HG02973 (cell line): ENCODE data around the gene ABCC4.
A peak's percentile ranks its signal among the peaks of the same experiment; 100 is the strongest.

Experiments
- ATAC-seq: cut with Tn5 transposase; IDR thresholded peaks from one replicate; pipeline ENCODE4 v1.9.1; 2021; ENCODE audit warnings: moderate library complexity; ENCODE audit not compliant: unreplicated experiment

The ABCC4 gene

DNA sequence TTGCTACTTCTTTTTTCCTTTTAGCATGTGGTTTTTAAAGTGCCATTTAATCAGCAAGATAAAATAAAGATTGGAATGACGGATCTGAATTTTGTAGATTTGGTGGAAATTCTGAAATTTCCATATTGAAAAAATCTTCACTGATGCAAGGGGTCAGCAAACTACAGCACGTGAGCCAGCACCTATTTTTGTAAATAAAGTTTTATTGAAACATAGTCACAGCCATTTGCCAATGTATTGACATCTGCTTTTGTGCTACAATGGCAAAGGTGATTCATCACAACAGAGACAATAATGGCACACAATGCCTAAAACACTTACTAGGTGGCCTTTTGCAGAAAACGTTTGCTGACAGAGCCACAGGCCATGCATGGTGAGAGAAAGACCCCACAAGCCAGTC, 226.4 kb downstream of the ABCC4 start:
- no peak for ATAC-seq

DNA sequence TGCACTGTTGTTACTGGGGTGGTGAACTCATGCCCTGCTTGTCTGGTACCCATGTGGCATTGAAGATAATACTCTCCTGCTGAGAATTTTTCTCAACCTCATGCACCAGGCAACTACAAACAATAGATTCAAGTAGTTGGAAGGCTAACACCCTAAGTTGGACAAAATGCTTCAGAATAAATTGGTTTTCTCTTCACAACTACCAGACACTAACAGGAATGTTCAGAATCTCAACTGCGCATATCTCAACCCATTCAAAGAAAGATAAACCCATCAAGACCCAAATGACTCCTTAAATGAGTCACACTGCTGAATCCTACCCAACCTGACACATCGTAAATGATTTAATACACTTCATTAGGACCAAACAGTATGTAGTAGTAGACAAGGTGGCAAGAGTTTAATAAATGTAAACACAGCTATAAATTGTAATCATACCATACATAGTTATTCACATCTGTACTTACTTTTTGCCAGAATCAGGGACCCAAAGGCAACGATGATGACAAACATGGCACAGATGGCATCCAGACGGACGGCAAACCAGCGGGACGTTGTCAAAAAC, 227.4 kb downstream of the ABCC4 start:
- ATAC-seq = no peak

DNA sequence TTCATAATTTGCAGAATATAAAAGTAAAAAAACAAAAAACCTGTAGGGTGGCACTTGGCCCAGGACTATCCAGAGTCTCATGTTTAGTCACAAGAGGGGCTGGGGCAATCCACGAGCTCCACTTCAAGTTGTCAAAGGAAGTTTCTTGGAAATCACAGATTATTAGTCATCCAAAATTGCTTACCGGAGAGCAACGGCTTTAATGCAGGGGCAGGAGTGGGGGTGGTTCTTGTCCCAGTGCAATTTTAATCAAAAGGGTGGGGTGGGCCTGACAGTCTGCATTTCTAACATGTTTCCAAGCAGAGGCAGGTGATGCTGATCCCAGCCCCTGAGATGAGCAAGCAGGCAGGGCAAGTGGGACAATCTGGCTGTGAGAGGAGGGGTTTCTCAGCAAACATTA, 233.9 kb downstream of the ABCC4 start:
- ATAC-seq = no peak

DNA sequence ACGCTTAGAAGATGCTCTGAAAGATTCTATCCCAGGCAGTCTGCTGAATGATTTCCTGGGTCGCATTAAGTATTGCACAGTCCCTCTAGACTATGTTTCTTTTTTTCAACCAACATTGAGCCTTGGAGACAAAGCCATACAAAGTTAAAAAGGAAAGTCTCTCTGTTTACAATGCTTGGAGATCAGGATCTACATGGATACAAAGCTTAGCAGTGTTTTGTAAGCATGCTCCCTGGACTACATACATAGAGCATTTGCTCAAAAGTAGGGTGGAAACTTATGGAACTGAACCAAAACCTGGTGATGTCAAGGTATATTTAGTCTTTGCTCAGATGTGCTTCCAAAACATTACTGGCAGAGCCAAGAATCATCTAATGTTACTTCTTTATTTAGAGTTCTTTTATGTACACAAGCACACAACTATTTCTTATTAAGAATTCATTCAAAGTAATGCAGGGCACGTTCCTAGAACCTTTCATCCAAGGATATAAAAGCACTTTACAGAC, 241.2 kb downstream of the ABCC4 start:
- no peak for ATAC-seq

DNA sequence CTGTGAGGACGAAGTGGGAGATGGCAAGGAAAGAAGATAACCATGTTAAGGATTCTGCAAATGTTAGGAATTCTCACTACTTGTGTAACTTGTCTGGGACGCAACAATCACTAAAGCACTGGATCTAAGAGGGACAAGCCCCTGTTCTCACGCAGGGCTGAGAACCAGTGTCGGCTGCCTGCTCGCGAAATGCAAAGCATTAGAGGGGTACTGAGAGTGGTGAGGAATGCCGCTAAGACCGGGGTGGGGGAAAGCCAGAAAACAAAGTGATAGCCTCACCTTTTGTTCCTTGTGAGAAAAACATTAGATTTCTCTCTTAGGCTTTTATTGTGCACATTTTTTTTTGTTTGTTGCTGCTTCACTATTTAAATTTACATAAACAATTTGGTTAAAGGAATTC, 241.9 kb downstream of the ABCC4 start:
- no peak for ATAC-seq

DNA sequence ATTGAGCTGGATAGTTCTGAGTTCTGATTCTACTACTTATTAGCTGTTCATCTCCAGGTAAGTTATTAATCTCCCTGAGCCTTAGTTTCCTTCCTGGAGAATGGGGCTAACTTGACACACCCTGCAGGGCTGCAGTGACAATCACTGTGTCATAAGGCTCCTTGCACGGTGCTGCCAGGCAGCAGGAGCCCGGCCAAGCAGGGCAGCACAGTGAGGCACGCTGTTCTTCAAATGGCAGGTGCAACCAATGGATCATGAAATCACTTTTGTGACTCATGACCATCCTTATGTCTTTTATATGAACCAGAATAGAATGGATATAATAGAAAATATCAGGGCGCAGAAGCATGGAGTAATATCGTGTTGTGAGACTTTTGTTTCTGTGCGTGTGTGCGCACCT, 242.6 kb downstream of the ABCC4 start:
- no peak for ATAC-seq

DNA sequence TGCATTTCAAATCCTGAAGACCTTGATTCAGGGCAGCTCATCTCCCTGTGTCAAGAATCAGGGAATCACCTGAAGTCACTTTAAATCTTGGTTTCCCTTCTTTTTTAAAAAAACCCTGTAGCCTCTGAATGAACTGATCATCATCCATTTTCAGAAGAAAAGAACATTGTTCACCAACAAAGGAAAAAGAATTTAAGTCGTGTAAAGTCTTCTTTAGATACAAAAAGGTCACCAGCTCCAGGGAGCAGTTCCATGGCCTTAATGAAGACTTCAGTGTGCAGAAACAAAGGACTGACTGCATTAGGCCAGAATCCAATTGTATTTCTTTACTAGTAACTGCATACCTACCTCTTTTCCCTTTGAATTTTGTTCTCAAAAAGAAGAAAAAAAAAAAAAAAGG, 245.0 kb downstream of the ABCC4 start:
- no peak for ATAC-seq

DNA sequence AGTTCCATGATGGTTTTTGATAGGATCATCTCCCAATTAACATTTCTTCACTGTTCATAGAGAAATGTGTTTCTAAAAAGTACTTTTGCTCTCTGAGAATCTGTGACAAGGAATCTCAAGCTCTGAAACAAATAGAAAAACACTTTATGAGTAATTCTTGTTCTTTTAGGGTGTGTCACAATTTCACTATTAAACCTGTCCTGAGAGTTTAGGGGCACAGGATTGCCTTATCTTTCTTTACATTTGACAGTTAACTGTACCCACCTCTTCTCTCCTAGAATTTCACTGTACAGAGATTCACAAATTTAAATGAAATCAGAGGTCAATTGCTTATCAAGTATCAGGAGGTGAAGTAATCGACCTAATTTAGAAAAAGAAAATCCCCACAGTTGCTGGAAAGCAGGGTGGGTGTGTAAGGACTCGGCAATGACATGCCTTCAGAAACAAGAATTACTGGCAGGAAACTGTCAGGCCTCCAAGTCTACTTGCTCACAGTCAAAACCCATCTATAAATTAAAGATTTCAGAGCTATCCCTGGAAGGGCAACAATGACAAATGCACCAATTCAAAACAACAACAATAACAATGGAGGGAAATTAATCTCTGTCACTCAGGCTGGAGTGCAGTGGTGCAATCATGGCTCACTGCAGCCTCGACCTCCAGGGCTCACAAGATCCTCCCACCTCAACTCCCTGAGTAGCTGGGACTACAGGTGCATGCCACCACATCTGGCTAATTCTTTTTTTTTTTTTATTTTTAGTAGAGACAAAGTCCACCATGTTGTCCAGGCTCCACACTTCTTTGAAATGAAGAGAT, 250.2 kb downstream of the ABCC4 start:
- peak; percentile 81 for ATAC-seq

DNA sequence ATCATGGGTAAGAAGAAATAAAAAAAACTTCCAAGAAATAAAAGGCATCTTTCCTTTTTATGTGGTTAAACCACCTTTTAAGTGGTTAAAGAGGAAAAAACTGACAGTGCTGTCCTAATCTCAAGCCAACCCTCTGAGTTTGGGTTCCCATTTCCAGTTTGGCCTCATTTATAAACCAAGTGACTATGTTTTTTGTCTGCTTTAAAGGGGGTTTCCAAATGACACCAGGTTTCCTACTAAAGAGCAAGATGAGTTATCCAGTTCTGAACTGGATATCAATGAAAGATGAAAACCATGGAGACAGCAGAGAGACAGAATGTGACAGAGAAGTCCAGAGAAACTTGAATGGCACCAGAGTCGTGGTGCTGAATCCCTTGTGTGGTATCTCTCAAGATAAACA, 251.5 kb downstream of the ABCC4 start:
- ATAC-seq = no peak

DNA sequence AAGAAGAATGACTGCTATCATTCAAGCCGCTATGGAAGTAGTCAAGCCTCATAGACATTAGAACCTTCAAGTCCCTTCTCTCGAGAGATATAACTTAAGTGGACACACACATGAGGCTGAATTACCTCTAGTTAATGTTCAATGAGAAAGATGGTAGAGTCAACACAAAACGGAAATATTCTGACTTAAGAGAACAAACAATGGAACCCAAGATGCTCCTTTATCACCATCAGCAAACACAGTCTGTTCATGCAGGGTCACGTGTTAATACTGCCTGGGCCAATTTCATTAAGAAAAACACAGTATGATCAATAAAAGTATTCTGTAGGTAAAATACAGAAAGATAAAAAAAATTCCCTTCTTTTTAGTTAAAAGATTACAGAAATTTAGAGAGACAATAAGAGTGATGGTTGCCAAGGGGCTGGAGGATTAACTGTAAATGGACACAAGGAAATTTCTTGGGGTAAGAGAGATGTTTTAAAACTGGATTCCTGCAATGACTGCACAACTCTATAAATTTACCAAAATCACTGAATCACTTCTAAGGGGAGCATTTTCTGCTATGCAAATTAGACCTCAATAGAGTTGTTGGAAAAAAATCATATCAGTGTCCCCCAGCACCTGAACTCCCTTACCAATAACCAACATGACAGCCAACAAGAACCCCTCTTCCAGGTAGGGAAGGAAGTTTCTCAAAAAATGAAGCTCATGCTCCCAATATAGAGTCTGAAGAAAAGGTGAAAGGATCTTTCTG, 256.6 kb downstream of the ABCC4 start:
- ATAC-seq = no peak

DNA sequence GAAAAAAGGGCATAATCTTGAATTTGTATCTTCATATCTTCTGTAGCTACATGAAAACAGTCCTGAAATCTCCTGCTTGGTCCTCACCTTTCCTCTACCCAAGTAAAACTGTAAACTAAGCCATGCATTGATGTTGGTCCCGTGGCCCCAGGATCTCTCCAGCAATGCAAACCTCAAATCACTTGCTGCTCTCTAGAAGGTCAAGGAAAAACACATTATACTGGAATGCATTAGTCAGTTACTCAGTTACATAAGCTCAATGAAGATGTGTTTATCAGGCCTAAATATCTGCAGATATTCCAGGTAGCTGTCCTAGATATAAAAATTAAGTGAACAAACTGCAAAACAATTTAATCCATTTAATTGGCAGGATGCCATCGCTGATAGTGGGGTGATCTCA, 261.8 kb downstream of the ABCC4 start:
- no peak for ATAC-seq

DNA sequence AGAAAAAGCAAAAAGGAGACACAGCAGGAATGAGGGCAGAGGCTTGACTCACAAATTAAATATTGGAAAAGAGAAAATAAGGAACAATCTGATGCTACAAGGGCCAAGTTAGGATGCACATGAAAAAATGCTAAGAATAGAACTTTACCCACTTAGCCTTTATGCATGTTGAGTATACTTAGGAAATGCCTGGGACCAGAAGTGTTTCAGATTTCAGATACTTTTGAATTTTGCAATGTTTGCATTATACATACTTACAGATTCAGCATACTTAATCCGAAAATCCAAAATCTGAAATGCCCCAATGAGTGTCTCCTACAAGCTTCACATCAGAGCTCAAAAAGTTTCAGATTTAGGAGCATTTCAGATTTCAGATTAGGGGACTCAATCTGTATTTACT, 262.3 kb downstream of the ABCC4 start:
- no peak for ATAC-seq

DNA sequence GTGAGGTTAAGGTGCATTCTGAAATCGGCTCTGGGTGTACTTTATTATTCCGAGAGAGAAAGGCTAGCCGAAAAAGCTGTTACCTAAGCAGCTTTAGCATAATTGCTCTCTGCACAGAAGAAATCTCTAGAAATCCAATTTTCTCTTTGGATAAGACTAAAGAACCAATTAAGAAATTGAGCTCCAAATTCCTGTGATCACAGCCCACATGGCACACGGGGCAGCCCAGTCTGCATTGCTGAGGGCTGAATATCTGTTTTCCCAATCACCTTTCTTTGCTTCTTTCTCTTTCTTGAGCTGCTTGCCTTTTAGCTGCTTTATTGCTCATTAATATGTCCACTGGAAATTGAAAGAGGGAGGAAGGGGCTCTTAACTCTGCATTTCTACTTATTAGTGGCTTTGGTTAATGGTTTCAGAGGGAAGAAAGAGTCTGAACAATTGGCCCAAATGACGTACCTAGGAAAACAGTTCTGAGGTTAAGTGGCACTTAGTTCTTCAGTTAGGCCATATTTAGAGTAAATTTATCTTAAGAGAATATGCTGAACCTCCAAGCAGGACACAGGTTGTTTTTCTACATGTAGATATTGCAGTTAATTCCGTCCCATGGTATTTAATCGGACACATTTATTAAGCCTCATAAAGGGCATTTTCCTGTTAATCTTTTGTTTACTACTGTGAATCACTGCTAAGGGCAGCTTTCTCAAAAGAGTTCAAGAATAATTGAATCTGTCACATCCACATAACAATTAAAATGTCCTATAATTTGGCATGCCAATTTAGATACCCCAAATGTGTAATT, 265.7 kb downstream of the ABCC4 start:
- ATAC-seq = no peak

DNA sequence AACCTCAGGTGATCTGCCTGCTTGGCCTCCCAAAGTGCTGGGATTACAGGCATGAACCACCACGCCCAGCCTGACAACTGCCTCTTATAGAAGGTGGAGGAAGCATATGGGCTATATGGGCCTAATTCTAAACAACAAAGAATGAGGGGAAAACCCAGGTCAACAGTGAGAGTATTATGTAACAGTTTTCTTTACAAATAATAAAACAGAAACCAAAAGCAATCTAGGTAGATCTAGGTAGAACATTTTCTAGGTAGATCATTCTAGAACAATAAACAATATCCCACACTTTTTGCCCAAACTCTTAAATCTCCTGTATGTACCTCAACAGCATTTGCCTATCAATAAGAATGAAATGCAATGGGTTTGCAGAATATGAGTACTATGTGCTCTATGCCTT, 267.4 kb downstream of the ABCC4 start:
- ATAC-seq = peak; percentile 67

DNA sequence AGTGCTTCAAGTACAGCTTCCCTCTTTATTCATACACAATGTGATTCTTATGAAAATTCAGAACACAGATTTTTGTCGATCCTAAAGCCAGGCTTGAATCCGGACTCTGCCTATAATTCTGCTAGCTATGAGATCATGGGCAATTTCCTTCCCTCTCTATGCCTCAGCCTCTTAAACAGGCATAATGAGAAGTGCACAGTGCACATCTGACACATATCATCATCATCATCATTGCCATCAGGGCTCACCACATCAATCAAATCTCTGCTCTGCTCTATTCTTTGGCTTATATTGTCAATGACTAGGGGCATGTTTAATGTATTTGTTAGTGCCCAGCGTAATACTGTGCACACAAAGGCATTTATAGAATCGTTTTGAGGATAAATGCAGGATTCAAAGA, 269.1 kb downstream of the ABCC4 start:
- ATAC-seq = no peak

DNA sequence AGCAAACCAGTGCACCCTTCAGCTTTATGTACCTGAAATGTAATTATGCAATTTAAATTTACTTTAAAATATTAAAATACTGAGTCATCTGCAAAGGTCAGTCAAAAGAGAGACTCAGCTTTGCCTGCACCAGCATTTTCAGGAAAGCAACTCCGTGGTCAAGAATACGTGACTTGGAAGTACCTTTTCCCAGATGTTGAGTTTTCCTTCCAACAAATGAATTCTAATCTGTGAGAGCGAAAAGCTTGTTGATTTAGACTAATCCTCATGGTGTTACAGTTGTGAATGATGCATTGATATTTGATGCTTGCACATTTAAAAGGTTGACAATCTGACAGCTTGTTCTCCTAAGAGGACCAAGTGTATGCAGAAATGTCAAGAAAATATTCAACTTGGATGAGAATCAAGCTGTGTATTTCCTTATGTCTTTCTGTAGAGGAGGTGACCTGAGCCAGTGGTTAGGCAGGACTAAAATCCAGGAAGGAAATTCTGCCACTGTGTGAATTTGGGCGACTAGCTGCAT, 270.4 kb downstream of the ABCC4 start:
- ATAC-seq = no peak

DNA sequence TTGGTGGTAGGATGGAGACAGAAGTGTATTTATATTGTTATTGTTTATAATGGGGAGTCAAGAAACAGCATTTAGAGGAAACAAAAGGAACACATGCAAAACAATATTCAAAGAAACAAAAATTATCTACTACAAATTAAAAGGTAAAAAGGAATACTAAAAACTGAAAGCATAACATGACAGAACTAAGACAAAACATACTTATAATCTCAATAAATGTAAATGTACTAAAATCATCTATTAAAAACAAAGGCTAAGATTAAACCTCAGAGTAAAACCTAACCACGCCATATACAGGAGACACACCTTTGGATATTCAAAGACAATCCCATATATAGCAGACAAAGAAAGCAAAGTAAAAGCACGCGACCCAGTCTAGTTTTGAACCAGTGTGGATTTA, 273.6 kb downstream of the ABCC4 start:
- ATAC-seq = no peak

DNA sequence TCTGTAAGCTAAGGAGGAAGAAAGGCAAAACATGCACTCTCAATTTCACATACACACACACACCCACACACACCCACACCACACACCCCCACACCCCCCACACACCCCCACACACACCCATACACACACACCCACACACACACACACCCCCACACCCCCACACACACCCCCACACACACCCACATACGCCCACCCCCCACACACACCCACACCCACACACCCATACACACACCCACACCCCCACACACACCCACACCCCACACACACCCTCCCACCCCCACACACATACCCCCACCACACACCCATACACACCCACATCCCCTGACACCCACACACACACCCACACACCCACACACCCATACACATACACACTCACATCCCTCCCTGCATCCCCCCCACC, 276.1 kb downstream of the ABCC4 start:
- no peak for ATAC-seq

DNA sequence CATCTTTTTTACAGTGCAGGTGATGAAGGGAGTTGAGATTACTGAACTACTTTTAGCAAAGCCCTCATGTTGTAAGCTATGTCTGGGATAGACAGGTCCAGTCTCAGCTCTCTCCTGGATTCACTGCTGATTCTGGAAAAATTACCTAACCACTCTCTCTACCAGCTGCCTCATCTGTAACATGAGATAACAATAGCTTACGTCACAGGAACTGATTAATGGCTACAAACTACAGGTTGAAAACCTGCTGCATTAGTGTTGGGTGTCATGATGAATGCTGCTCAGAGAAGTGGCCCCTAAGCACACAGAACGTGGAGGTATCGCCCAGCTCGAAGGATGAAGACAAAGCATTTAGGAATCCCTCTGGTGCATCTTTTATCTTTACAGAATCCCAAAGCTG, 277.8 kb downstream of the ABCC4 start:
- no peak for ATAC-seq

DNA sequence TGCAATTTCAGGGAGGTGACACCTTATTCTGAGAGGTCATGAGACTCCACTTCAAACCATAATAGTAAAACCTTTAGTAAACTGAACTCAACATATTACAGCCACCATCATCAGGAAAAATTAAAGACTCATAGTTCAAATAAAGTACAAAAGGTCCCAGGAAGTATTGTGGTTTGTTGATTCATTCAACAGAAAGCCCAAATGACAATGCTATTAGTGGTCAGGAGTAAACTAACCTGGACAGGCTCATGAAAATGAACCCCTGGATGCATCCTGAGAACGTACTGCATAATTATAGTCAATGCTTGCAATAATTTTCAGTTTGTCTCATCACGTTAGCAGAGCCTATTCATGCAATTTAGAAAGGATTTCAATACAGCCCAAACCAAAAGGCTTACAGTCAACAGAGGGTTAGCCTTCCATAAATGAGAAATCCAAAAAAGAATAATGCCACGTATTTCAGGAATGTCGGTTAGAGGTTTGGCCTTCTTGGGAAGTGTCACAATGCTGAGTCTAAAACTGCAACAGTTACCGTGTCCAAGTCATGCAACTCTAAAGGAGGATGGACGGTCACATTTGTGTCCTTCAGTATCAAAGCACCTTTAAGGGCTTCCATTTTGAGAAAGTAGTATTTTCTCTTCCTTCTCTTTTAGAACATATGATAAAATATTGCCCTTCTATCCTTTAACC, 280.8 kb downstream of the ABCC4 start:
- no peak for ATAC-seq
